ENCODE measurements around the gene DHX9.

DNA sequence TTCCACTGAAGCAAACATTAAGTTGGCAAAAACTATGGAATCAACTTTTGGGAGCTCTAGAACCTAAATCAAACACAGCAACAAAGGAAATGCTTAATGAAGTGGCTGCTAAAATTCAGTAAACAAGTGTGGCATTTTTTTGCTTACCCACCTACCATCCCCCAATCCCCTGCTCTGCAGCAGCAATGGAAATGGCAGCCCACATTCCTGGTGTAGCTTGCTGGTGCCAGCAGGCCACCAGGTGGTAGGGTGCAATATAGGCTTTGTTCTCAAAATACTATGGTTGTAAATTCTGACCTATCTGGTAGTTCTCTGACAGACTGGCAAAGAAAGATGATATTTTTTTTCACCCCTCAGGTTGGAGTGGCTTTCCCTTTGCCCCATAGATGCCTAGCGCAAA, 71.0 kb downstream of the DHX9 start:
- TF ChIP-seq NR3C1 (IDR thresholded peaks at IDR 0.05), result no peak
- TF ChIP-seq ELK1 (IDR thresholded peaks at IDR 0.05; ENCODE audit: low read depth, low read length), result no peak
- no peak for TF ChIP-seq EP300 (IDR thresholded peaks at IDR 0.05)
- no peak for TF ChIP-seq POLR2AphosphoS2 (conservative IDR thresholded peaks at IDR 0.05; ENCODE audit: low read length)
- TF ChIP-seq RAD21 (conservative IDR thresholded peaks at IDR 0.05 in 1 of 2, IDR thresholded peaks at IDR 0.05 in 1 of 2), result peak in 1 of 2 experiments; percentile 22; a peak in 2 of 5 replicates
- no peak for TF ChIP-seq CHD2 (IDR thresholded peaks at IDR 0.05; ENCODE audit: low read length, partially characterized antibody)
- no peak for TF ChIP-seq POLR2A (IDR thresholded peaks at IDR 0.05; ENCODE audit: low read length)
- TF ChIP-seq, protein P1, sequence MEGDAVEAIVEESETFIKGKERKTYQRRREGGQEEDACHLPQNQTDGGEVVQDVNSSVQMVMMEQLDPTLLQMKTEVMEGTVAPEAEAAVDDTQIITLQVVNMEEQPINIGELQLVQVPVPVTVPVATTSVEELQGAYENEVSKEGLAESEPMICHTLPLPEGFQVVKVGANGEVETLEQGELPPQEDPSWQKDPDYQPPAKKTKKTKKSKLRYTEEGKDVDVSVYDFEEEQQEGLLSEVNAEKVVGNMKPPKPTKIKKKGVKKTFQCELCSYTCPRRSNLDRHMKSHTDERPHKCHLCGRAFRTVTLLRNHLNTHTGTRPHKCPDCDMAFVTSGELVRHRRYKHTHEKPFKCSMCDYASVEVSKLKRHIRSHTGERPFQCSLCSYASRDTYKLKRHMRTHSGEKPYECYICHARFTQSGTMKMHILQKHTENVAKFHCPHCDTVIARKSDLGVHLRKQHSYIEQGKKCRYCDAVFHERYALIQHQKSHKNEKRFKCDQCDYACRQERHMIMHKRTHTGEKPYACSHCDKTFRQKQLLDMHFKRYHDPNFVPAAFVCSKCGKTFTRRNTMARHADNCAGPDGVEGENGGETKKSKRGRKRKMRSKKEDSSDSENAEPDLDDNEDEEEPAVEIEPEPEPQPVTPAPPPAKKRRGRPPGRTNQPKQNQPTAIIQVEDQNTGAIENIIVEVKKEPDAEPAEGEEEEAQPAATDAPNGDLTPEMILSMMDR (IDR thresholded peaks at IDR 0.05), result no peak
- TF ChIP-seq TFCP2L1 (CRISPR knock-in tag; IDR thresholded peaks at IDR 0.05), result no peak
- TF ChIP-seq MAFK (IDR thresholded peaks at IDR 0.05; ENCODE audit: partially characterized antibody), result no peak
- no peak for TF ChIP-seq CEBPB (IDR thresholded peaks at IDR 0.05)
- TF ChIP-seq, protein P2, sequence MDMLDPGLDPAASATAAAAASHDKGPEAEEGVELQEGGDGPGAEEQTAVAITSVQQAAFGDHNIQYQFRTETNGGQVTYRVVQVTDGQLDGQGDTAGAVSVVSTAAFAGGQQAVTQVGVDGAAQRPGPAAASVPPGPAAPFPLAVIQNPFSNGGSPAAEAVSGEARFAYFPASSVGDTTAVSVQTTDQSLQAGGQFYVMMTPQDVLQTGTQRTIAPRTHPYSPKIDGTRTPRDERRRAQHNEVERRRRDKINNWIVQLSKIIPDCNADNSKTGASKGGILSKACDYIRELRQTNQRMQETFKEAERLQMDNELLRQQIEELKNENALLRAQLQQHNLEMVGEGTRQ (IDR thresholded peaks at IDR 0.05), result no peak
